ENCODE results near the gene CEP152.
"Not testable (repeated sequence)": the region's sequence is repeated elsewhere in the genome, so short reads cannot be mapped to it uniquely, and the experiment has no call there.

Gene CEP152

DNA sequence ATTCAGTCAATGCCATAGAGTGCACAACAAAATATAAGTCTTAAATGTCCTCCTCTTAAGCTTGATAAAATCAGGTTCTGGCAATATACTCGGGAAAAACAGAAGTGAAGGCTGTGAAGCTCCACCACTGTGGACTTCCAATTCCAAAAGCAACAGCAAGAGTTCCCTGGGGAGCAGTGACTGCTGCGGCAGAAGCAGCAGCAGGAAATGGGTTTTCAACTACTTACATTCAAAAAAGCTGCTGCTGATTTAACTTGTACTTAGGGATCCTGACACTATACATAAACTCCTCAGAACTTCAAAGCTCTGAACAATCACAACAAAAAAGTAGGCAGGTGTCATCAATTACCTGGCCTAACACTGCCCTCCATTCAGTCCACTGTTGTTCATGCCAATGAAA is 4.7 kb downstream of the CEP152 start:
- no peak for DNase-seq

DNA sequence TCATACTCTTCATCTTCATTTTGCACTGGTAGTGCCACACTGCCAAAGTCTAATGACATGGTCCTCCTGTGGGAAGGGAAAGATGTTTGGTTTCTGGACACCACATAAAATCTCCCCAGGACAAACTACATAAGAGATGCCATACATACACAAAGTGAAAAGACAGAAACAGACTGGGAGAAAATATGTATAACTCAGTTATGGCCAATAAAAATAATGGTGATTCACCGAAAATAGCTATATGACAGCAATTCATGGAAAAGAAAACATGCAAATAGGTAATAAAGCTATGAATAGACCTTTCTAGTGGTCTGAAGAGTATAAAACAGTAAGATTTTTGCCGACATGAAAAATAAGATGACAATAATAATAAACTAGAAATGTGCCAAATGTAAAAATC is 5.3 kb downstream of the CEP152 start:
- DNase-seq: no peak

DNA sequence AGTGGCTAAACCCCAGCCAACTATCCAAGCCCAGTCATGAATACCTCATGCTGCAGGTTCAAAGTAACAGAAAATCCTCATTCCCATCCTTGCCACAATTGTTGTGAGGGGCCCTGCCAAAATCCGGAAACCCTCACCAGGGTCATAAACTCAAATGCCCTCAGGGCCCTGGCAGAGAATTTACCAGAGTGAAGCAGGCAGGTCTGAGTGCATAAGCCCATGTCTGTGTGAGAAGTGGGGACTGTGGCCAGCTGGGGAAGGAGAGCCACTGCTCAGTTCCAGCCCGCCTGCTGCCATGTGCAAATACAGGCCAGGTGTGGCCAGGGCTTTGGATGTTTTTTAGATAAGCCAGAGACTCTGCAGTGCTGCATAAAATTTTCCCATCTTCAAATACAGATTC is 7.0 kb downstream of the CEP152 start:
- no peak for DNase-seq

DNA sequence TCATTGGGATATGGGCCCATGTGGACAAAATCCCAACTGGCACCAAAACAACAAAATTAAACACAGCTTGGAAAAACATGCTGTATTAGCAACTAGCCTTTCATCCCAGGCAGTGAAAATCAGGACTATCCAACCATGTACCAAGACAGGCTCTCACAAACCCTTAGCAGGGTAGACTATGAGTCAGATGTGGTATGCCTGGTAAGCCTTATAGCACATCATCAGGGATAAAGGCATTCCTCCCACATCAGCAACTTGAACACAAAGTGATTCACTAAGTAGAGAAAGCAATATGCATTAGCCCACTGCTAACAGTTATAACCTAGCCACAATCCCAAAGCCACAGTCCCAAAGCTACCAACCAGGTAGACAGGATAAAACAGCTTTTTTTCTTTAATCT is 8.0 kb downstream of the CEP152 start:
- no peak for DNase-seq

DNA sequence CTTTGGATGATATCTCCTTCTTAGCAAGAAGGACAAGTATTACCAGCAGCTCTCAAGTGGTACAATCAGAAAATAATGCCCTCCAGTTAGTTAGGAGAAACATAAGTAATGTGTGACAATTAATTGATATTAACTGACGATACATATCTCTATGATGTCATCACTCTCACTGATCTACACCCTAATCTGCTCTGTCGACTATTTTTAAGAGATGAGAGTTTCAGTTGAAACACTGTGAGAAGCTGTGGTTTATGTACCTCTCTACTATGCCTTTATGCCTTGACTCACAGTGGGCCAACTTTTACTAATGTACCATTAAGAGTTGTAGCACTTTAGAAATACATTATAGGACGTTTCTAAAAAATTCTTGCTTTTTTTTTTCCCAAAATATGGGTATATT is 8.6 kb downstream of the CEP152 start:
- DNase-seq: no peak

DNA sequence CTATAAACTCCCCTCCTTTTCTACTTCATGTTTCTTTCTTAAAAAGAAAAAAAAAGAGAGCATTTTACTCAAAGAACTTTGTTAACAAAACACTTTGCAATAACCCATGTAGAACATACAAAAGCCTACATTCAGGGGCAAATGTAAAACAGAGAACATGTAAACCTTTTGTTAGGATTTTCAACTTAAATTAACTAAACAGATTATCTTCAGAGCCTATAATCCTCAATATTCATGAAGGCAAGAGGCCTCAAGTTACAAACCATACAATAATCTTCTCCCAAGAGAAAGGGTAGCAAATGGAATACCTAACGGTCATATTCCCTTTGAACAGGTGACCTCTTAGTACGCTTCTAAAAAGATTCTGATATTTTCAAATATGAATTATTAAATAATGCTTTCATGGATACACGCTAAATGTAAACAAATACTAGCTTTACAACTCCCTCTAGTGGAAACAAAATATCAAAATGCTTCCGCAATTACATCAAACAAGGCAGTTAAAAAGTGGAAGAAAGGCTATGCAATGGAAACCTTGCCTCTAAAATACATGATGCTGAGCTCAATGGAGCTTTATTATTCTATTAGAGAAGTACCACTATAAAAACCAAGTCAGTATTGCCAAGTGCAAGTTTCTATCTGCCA is 9.9 kb downstream of the CEP152 start:
- DNase-seq: no peak

DNA sequence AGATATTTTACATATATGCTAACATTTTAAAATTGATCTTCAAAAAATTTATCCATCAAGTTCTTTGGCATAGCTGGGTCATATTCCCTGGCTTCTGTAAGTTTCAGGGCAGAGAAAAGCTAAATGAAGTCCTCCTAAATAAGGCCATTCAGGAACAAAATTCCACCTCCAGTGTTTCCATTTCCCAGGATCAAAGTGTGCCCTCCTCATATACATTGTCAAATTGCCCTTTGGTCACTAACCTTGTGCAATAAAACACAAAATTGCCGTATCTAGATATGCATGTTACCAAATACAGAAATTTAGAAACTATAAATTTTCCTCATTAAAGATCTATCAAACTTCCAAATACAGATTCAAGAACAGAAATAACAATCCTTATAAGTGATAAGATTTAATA is 10.6 kb downstream of the CEP152 start:
- no peak for DNase-seq

DNA sequence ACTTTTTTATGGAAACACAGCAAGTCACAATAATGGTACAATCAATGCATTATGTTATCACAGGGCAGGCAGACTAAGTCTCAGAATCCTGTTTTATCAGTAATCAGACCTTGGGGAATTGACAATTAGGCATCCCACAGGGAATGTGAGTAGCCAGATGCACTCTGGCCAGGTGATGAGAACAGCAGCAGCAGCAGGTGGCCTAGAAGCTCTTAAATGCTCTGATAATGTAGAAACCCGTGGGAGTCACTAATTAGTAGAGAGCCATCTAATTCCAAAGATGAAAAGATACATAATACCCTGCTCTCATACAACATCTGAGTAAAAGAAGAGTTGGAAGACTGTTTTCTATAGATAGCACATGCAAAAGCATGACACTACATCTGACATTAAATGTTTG is 12.6 kb downstream of the CEP152 start:
- no peak for DNase-seq

DNA sequence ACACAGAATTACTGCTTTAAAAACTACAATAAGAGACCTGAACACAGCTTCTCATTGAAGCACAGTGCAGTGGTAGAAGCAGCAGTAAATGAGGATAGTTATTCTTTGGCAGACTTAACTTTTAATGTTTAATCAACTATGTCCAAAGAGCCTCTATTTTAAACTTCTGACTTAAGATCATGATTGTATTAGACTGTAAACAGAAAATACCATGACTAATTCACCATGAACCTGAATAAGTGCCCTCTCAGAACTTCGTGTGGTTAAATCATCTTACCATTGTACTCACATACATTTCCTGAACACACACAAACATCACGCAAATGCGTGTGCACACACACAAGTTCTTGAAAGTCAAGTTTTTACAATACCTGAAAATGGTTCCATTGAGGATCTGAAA is 13.9 kb downstream of the CEP152 start:
- no peak for DNase-seq

DNA sequence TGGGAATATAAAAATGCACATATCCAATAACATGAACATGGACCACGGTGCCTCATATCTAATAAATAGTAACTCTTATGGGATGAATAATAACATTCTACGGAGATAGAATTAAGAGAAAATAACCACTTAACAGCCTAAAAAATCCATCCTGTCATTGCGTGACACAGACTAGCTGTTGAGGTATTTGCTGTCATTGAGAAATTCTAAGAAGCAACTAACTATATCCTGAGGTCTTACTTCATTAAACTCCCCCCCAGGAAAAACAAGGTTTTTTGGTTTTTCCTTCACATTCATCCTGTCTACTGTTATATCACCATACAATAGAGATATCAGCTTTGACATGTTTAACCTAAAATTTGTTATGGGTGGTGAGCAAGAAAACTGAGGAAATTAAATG is 14.3 kb downstream of the CEP152 start:
- DNase-seq: no peak

DNA sequence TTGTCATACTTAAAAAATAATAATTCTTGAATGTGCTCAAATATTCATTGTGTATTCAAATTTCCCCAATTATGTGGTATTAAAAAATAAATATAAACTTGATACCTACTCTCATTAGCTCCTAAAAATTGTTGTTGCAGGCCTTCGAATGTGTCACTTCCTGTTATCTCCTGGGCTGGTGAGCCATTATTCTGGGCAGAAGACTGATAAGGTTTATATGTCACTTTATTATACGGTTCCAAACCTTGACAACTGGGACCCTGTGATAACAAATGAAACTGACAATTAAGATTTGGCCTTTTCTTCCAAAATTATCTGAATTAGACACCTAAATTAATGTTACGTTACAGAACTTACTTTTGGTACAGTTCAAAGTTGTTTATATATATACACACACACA is 15.0 kb downstream of the CEP152 start:
- no peak for DNase-seq

DNA sequence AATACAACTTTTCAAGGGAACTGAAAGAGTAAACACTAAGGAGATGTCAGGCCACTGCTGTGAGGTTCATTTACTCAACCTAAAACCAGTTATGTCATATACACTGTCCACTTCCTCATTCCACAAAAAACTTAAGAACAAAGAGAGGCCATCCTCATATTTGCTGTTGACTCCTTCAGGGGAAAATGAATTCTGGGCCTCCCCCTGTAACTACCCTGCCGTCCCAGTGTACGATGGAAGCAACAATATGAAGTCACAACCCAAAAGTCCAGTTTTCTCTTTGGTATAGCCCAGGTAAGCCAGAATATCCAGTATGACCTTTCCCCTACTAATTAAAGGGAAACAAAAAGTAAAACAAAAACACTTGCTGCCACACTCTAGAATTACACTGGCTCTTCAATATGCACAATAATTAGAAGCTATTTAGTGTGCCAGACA is 16.2 kb downstream of the CEP152 start:
- no peak for DNase-seq

DNA sequence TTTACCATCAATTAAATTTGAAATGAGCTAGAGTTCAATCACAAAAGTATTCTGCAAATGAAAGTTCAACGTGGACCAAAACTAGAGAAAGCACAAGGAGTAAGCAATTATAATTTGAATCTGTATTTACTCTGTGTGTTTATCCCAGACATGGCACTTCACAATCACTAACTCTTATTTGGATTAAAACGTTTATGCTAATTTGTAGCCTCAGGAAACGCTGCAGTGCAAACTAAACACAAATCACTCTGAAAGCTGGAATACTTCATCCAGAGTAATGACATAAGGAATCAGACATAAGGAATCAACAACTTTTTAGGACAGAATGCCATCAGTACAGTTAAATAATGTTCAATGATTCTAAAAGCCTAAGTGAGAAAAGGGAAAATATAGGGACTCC is 18.5 kb downstream of the CEP152 start:
- DNase-seq: no peak

DNA sequence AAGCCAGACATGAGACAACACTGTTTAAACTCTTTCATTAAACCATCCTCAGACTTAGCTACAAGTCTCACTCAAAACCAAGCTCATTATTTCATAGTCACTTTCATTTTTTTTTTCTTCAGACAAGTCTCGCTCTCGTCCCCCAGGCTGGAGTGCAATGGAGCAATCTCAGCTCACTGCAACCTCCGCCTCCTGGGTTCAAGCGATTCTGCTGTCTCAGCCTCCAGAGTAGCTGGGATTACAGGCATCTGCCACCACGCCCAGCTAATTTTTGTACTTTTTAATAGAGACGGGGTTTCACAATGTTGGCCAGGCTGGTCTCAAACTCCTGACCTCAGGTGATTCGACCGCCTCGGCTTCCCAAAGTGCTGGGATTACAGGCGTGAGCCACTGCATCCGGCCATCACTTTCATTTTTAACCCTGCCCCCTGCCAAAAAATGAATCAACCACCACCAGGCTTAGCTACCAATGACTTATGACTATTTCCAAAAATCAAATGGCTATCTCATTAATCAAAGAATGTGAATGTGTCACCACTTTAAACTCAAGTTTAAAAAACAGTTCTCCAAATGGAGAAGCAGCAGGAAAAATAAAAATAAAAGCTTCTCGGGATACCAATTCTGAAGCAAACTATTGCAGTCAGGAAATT is 20.3 kb downstream of the CEP152 start:
- not testable (repeated sequence) for DNase-seq

DNA sequence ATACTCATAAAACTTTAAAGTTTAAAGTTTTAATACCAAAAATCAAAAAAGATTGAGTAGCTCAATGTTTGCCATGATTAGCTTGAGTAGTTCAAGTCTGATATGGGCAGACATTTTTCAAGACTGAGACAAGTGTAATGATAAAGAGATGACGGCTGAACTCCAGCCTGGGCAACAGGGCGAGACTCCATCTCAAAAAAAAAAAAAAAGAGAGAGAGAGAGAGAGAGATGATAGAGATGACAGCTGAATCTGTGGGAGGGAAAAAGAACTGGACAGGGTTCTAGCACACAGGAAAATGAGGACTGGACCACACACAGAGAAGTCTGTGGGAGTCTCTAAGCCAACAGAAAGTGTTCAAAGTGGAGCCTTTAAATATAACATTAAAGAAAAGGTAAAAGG is 25.2 kb downstream of the CEP152 start:
- DNase-seq: no peak

DNA sequence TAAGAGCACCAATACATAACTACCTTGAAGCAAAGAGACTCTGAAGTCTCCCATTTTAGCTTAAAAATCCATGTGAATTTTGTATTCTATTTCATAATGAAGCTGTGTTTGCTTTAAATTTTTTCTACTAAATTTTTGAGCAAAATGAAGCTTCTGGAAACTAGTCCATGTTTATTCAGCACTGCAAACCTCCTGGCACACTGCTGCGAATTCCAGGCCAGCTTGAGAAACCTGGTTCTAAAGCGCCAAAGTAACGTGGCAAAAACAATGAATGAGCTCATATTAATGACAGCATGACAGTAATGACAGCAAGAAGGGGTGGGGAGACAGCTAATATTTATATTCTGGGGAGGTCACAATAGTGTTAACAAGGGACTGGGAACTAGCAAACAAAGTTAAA is 25.7 kb downstream of the CEP152 start:
- no peak for DNase-seq

DNA sequence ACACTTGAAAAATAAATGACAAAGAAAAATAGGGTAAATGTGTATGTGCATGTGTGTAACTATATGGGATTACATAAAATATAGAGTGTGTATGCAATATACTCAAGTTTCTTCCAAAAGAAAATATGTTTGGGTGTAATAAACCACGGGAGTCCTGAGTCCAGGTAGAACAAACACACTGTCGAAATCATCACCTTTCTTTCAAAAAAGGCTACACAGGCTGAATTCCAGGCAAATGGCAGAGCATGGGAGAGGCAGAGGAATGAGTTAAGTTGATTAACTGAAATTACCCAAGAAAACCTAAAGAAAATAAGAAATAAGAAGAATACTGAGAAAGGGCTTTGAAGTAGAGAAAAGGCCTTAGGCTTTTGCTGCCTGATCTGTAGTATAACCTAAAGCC is 26.1 kb downstream of the CEP152 start:
- no peak for DNase-seq

DNA sequence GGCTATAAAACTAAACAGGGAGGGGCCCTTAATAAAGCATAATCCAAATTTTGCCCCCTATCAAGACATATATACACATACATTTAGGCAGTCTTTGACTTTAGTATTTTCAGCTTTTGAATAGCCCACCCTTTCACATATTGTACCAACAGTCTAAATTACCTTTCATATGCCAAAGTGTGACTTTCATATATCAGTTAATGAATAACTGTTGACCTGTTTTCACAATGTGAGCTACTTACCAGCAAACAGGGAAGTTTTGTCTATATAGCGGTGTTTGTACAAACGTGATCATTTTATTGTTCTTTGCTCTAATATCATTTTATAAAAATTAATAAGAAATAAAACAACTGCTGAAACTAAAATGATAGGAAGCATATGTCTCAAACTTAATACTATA is 28.0 kb downstream of the CEP152 start:
- DNase-seq: no peak

DNA sequence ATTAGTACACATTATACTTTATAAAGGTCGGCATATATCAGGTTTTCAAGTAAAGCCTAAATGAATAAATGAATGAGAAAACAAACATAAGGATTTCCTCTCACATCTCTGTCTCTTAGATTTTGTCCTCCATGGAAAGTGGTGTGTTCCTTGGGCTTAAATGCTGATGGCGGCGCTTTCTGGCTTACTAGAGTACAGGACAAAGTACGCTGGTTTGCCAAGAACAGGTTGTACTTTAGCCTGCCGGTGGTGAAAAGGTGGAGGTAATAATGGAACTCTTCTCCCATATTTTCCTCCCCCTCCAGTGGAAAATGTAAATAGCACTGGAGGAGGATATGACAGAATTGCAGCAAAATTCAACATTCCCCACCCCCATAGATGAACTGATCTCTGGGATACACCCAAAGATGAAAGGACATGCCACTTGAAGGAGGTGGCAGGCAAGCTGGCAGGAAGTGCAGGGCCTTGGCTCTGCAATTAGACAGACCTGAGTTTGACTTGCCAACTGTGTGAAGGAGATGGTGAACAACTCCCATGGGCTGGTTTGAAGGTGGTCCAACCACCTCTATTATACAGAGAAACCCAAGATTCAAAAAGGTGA is 29.3 kb downstream of the CEP152 start:
- DNase-seq: no peak

DNA sequence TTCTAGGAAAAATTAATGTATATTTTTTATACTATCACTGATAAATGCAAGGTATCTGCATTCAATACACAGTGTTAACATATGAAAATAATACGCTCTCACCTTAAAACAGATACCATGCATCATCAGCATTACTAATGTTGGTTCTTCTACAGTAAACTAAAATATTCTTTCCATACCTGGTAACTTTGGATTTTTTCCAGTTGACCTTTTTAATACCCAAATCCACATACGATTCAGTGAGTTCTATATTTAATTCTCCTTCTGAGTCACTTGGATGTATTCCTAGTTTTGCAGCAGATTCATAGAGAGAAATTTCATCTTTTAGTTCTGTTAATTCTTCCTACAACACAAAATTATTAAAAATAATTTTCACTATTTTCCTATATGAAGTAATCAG is 29.9 kb downstream of the CEP152 start:
- no peak for DNase-seq

DNA sequence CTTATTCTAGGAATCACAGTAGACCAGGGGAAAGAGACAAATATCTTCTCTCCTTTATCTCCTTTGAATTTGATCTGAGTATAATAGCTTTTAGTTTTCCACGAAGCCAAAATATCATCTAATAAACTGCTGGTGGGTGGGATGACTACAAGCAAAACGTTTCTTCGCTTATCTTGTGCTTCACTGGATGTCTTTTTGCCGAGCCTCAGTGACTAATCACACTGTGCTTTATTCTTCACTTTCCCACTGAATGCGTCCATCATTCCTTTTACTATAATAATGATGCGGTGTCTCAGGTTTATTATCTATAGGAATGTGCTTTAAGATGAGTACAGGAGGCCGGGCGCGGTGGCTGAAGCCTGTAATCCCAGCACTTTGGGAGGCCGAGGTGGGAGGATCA is 32.5 kb downstream of the CEP152 start:
- DNase-seq: no peak

DNA sequence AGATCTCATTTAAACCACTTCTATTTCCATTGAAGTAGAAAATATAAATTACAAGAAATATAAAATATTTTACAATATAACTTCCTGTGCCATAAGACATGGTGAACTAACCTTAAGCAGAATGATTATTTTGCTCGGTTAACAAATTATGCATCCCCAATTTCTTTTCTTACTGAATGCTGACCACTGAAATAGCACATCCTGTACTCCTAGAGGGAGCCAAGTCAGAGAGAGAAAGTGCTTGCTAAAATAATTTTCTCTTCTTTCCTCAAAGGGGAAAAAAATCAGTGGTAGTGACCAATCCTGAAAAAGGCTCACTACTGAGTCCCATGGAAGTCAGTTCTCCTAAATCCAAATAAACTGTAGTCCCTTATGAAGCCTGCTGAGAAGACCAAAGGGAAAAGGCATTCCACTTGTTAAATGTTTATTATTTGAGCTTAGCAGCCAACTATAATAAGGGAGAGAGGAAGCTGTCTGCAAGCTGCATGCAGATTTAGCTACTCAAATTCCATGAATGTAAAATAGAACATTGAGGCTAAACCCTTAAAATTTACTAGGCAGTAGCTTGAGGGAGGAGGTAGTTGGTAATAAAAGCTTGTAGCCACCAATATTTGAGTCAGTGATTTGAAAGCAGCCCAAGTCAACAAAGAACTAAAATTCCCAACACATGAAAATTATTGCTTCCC is 33.1 kb downstream of the CEP152 start:
- DNase-seq: no peak

DNA sequence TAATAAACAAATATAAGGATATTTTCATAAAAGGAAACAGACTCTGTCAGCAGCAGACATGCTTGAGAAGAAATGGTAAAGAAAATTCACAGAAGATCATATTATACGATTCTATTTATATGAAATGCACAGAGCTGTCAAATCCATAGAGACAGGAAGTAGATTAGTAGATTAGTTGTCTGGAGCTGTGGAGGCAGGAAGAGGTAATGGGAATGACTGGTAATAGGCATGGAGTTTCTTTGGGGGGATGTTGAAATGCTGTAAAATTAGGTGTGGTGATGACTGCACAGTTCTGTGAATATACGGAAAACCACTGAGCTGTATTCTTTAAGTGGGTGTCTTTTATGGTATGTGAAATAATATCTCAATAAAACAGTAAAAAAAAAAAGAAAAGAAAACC is 35.3 kb downstream of the CEP152 start:
- no peak for DNase-seq

DNA sequence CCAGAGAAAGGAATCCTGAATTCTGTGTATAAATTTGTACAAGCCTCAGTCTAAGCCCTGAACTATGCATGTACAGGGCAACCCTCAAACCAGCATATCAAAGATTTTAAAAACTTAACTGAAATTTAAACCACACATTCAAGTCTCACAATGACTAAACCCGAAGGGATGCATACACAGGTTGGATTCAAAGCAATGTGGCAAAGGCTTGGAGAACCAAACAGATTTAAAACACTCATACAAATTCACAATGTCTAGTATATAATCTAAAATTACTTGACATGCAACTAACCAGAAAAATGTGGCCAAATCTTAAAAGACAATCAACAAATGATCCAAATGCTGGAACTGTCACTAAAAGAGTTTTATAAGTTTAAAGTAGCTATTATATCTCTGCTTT is 36.4 kb downstream of the CEP152 start:
- no peak for DNase-seq
